Measurements from ENCODE around the gene FRMD6. TPM values are rescaled to one million over a fixed set of nuclear protein-coding genes. Genes with fewer than 3 reads are reported as not detected.
"Not testable (repeated sequence)": the region's sequence is repeated elsewhere in the genome, so short reads cannot be mapped to it uniquely, and the experiment has no call there.

FRMD6 gene
- polyA plus RNA-seq, 1 donor from 2014 or later = 2.4 TPM

GRCh38 chr14:51759950-51760349 is 108.2 kb downstream of the FRMD6 start:
- no peaks in the 10 kb centered on the region for H3F3A ChIP-seq (ENCODE audit: insufficient read depth, low read length, poor library complexity, severe bottlenecking)
- no peak overlapping the region for H3K4me2 ChIP-seq (ENCODE audit: low read length)
- H3K79me2 ChIP-seq (replicated peaks; ENCODE audit: insufficient read depth, low read length) = no peaks in the 10 kb centered on the region
- H2AFZ ChIP-seq (ENCODE audit: low read depth, low read length) = no peak overlapping the region
- TF ChIP-seq SMC3 (conservative IDR thresholded peaks at IDR 0.05; ENCODE audit: poor library complexity) (no peak), RAD21 (conservative IDR thresholded peaks at IDR 0.05) (no peak), MXI1 (conservative IDR thresholded peaks at IDR 0.05; ENCODE audit: poor library complexity, severe bottlenecking) (no peak), TAF1 (IDR thresholded peaks at IDR 0.05; ENCODE audit: low read depth) (no peak), POLR2AphosphoS5 (IDR thresholded peaks at IDR 0.05) (no peak), REST (IDR thresholded peaks at IDR 0.05; ENCODE audit: borderline replicate concordance) (no peak), EZH2 (IDR thresholded peaks at IDR 0.05; ENCODE audit: borderline replicate concordance, insufficient read depth, low read length, poor library complexity, severe bottlenecking) (no peak)
- H3K9me3 ChIP-seq (ENCODE audit: low read length) = no peaks in the 10 kb centered on the region
- no peaks in the 10 kb centered on the region for H3K36me3 ChIP-seq (ENCODE audit: insufficient read depth, low read length)
- no peak overlapping the region for H3K27ac ChIP-seq (ENCODE audit: low read length)
- H3K9me2 ChIP-seq (ENCODE audit: insufficient read depth, low read length) = no peaks in the 10 kb centered on the region
- no peaks in the 10 kb centered on the region for H3K27me3 ChIP-seq (ENCODE audit: insufficient read depth, low read depth, low read length)
- H3K9ac ChIP-seq (ENCODE audit: low read length) = no peak overlapping the region
- H3K4me3 ChIP-seq (ENCODE audit: low read length) = no peak overlapping the region
- H4K20me1 ChIP-seq (ENCODE audit: insufficient read depth) = no peaks in the 10 kb centered on the region

- not testable (repeated sequence) for H3K4me2 ChIP-seq (ENCODE audit: low read length); H3K27ac ChIP-seq (ENCODE audit: low read length); H3K4me3 ChIP-seq (ENCODE audit: low read length); H3K9ac ChIP-seq (ENCODE audit: low read length); H4K20me1 ChIP-seq (ENCODE audit: insufficient read depth); H3K9me3 ChIP-seq (ENCODE audit: low read length); H3K27me3 ChIP-seq (ENCODE audit: insufficient read depth, low read depth, low read length); H2AFZ ChIP-seq (ENCODE audit: low read depth, low read length); H3K79me2 ChIP-seq (replicated peaks; ENCODE audit: insufficient read depth, low read length); H3K9me2 ChIP-seq (ENCODE audit: insufficient read depth, low read length); H3K36me3 ChIP-seq (ENCODE audit: insufficient read depth, low read length); H3F3A ChIP-seq (ENCODE audit: insufficient read depth, low read length, poor library complexity, severe bottlenecking)
These were observed 114.0 kb downstream of the FRMD6 start for GRCh38 chr14:51765726-51766125.

- not testable (repeated sequence) for H3K4me2 ChIP-seq (ENCODE audit: low read length); H3K9me2 ChIP-seq (ENCODE audit: insufficient read depth, low read length); H3K9ac ChIP-seq (ENCODE audit: low read length); H2AFZ ChIP-seq (ENCODE audit: low read depth, low read length); H3K9me3 ChIP-seq (ENCODE audit: low read length); H3K27ac ChIP-seq (ENCODE audit: low read length); H3F3A ChIP-seq (ENCODE audit: insufficient read depth, low read length, poor library complexity, severe bottlenecking); H3K79me2 ChIP-seq (replicated peaks; ENCODE audit: insufficient read depth, low read length); H3K4me3 ChIP-seq (ENCODE audit: low read length); H4K20me1 ChIP-seq (ENCODE audit: insufficient read depth); H3K36me3 ChIP-seq (ENCODE audit: insufficient read depth, low read length); H3K27me3 ChIP-seq (ENCODE audit: insufficient read depth, low read depth, low read length)
These were observed 114.9 kb downstream of the FRMD6 start for GRCh38 chr14:51766586-51766985.

GRCh38 chr14:51769261-51769660 is 117.6 kb downstream of the FRMD6 start:
- H3K79me2 ChIP-seq (replicated peaks; ENCODE audit: insufficient read depth, low read length); H3K9me3 ChIP-seq (ENCODE audit: low read length); H3K4me2 ChIP-seq (ENCODE audit: low read length); H3K9ac ChIP-seq (ENCODE audit: low read length); H4K20me1 ChIP-seq (ENCODE audit: insufficient read depth); H3K9me2 ChIP-seq (ENCODE audit: insufficient read depth, low read length); H3K36me3 ChIP-seq (ENCODE audit: insufficient read depth, low read length); H3K4me3 ChIP-seq (ENCODE audit: low read length); H3K27ac ChIP-seq (ENCODE audit: low read length); H3F3A ChIP-seq (ENCODE audit: insufficient read depth, low read length, poor library complexity, severe bottlenecking); H2AFZ ChIP-seq (ENCODE audit: low read depth, low read length); H3K27me3 ChIP-seq (ENCODE audit: insufficient read depth, low read depth, low read length): not testable (repeated sequence)
